ENCODE results near the gene IL25. TPM values are rescaled to one million over a fixed set of nuclear protein-coding genes. Genes with fewer than 3 reads are reported as not detected.

IL25 gene
- total and polyA plus RNA-seq, 2 of the 4 experiments (the other 2 are of a cell fraction) = not detected

DNA sequence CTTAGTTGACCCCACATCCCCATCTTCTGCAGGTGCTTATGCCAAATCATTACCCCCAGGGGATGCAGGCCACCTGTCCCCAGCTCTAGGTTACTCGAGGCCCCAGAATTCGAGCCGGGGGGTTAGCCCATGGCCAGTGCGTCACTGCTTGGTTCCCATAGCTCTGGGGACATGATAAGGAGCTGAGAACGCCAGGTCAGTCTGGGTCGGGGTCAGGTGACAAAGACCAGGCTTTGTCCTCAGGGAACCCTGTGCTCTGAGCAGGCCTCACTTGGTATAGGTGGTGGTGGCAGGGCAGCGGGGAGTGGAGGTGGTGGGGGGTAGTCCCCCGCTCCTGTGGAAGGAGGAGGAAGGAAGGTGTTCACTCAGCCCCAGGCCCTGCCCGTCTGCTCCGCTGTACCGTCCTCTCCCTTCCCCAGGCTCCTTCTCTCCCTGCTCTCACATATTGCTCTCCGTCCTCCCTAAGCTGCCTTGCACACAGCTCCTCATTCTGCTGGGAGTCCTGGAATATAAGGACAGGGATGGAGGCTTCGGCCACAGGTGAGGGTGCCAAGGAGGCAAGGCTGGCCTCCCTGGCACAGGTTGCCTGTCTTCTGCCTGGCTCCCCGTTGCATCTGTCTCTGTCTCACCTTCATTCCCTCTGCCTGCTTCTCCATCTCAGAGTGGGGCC is 37.5 kb downstream of the IL25 start:
- Histone ChIP-seq H2AK5ac (ENCODE audit: low read depth, low read length) (no peak overlapping the region), H3K9ac (ENCODE audit: low read depth, low read length) (no peak overlapping the region), H2BK5ac (ENCODE audit: low read depth, low read length, poor library complexity, severe bottlenecking) (no peak overlapping the region), H3K4me2 (ENCODE audit: low read depth, low read length) (no peak overlapping the region), H3K4me1 (ENCODE audit: control insufficient read depth, insufficient read depth, low read length) (no peaks in the 10 kb centered on the region), H3K18ac (ENCODE audit: low read depth, low read length) (no peak overlapping the region), H3K27ac (ENCODE audit: insufficient read depth, low read length) (no peak overlapping the region), H4K91ac (ENCODE audit: insufficient read depth, low read depth, low read length) (no peak overlapping the region), H4K20me1 (ENCODE audit: insufficient read depth, low read length) (no peaks in the 10 kb centered on the region), H4K5ac (ENCODE audit: low read depth, low read length) (no peak overlapping the region), H2AFZ (replicated peaks; ENCODE audit: low read length, poor library complexity) (no peak overlapping the region), H3K9me1 (ENCODE audit: insufficient read depth, low read length) (no peaks in the 10 kb centered on the region), H3K79me1 (ENCODE audit: low read depth in 1 of 2, low read length in 2 of 2) (no peaks in the 10 kb centered on the region), H3K23ac (ENCODE audit: low read depth, low read length) (no peak overlapping the region), H2AK9ac (replicated peaks; ENCODE audit: low read depth, low read length, poor library complexity) (no peak overlapping the region), H2BK120ac (ENCODE audit: low read depth, low read length) (no peak overlapping the region), H3K27me3 (ENCODE audit: control insufficient read depth, insufficient read depth, low read length) (peaks cover 42% of the 10 kb centered on the region), H2BK15ac (ENCODE audit: low read depth, low read length) (no peak overlapping the region), H3K4ac (ENCODE audit: low read depth, low read length) (no peak overlapping the region), H3K4me3 (ENCODE audit: insufficient read depth, low read depth, low read length) (no peak overlapping the region), H4K8ac (ENCODE audit: low read depth in 2 of 2, low read length in 2 of 2) (no peak overlapping the region), H3K9me3 (ENCODE audit: control insufficient read depth, insufficient read depth, low read length) (no peaks in the 10 kb centered on the region), H2BK20ac (ENCODE audit: low read depth, low read length) (no peak overlapping the region), H3K14ac (replicated peaks; ENCODE audit: low read depth, low read length) (no peak overlapping the region), H3K36me3 (ENCODE audit: control insufficient read depth, insufficient read depth, low read length) (no peaks in the 10 kb centered on the region), H3K56ac (ENCODE audit: extremely low read depth, insufficient read depth, low read length) (no peak overlapping the region)
- ATAC-seq (ENCODE audit: low read depth) (no peak), DNase-seq (no peak)
- no TSS peak for BruUV-seq (replicated peaks)
- intact Hi-C loops (cut with micrococcal nuclease) = no loop called here
- POLR2A ChIA-PET (ENCODE audit: unreplicated experiment) = no interaction called here
- CTCF ChIA-PET = no interaction called here
- in situ Hi-C loops (cut with MboI; ENCODE audit: low sequenced_read_pairs) = no loop called here
- TF ChIP-seq POLR2A (IDR thresholded peaks at IDR 0.05; ENCODE audit: low read depth, low read length) (no peak), NFE2L2 (IDR thresholded peaks at IDR 0.05; ENCODE audit: low read depth, low read length) (no peak), MAZ (IDR thresholded peaks at IDR 0.05; ENCODE audit: borderline replicate concordance, low read depth, low read length) (no peak), MAFK (IDR thresholded peaks at IDR 0.05; ENCODE audit: low read depth, low read length) (no peak), RAD21 (IDR thresholded peaks at IDR 0.05; ENCODE audit: low read length) (no peak), MXI1 (IDR thresholded peaks at IDR 0.05; ENCODE audit: borderline replicate concordance, low read depth, low read length) (no peak), BHLHE40 (IDR thresholded peaks at IDR 0.05; ENCODE audit: low read depth, low read length) (no peak), CHD1 (IDR thresholded peaks at IDR 0.05; ENCODE audit: low read depth, low read length) (no peak), RCOR1 (IDR thresholded peaks at IDR 0.05; ENCODE audit: insufficient replicate concordance, low read length) (no peak), RFX5 (IDR thresholded peaks at IDR 0.05; ENCODE audit: low read depth, low read length) (no peak), CEBPB (IDR thresholded peaks at IDR 0.05; ENCODE audit: low read depth, low read length) (no peak), FOS (IDR thresholded peaks at IDR 0.05; ENCODE audit: low read depth, low read length) (no peak), SMC3 (IDR thresholded peaks at IDR 0.05; ENCODE audit: low read depth, low read length) (no peak)
- TF ChIP-seq, protein P1, sequence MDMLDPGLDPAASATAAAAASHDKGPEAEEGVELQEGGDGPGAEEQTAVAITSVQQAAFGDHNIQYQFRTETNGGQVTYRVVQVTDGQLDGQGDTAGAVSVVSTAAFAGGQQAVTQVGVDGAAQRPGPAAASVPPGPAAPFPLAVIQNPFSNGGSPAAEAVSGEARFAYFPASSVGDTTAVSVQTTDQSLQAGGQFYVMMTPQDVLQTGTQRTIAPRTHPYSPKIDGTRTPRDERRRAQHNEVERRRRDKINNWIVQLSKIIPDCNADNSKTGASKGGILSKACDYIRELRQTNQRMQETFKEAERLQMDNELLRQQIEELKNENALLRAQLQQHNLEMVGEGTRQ (IDR thresholded peaks at IDR 0.05; ENCODE audit: low read depth, low read length) = no peak
- TF ChIP-seq, protein P2, sequence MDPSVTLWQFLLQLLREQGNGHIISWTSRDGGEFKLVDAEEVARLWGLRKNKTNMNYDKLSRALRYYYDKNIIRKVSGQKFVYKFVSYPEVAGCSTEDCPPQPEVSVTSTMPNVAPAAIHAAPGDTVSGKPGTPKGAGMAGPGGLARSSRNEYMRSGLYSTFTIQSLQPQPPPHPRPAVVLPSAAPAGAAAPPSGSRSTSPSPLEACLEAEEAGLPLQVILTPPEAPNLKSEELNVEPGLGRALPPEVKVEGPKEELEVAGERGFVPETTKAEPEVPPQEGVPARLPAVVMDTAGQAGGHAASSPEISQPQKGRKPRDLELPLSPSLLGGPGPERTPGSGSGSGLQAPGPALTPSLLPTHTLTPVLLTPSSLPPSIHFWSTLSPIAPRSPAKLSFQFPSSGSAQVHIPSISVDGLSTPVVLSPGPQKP (IDR thresholded peaks at IDR 0.05; ENCODE audit: borderline replicate concordance, low read depth, low read length) = no peak
- TF ChIP-seq, protein P3, sequence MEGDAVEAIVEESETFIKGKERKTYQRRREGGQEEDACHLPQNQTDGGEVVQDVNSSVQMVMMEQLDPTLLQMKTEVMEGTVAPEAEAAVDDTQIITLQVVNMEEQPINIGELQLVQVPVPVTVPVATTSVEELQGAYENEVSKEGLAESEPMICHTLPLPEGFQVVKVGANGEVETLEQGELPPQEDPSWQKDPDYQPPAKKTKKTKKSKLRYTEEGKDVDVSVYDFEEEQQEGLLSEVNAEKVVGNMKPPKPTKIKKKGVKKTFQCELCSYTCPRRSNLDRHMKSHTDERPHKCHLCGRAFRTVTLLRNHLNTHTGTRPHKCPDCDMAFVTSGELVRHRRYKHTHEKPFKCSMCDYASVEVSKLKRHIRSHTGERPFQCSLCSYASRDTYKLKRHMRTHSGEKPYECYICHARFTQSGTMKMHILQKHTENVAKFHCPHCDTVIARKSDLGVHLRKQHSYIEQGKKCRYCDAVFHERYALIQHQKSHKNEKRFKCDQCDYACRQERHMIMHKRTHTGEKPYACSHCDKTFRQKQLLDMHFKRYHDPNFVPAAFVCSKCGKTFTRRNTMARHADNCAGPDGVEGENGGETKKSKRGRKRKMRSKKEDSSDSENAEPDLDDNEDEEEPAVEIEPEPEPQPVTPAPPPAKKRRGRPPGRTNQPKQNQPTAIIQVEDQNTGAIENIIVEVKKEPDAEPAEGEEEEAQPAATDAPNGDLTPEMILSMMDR (conservative IDR thresholded peaks at IDR 0.05; ENCODE audit: low read depth, low read length) = no peak
- 64% methylated on average over 4 of the region's 14 CpGs; no CpG with 5 or more reads in 1 of the 2 experiments for WGBS, 2 experiments (ENCODE audit: extremely low coverage in 2 of 2, insufficient read length in 1 of 2)
- dilution Hi-C loops (cut with HindIII; ENCODE audit: low sequenced_read_pairs, unreplicated experiment) = no loop called here
